Gastrocnemius medialis (tissue), 4 donors: ENCODE data around the gene CYTH4. TPM values are rescaled to one million over a fixed set of nuclear protein-coding genes. Genes with fewer than 3 reads are reported as not detected.

Source experiments
- ATAC-seq, 2 donors: fragments of 150-250 bp; one replicate each; pipeline ENCODE4 v1.9.1; 2016
- DNase-seq, 2 donors: peaks; one replicate each; pipeline ENCODE4 v3.0.0-alpha.2; 2019
- H3K27ac ChIP-seq, 4 donors: fragments of 200-600 bp; sonication (generic); 1 replicate in 1 of 4; 2 replicates in 3 of 4; pipeline ENCODE4 v1.5.1; 2016 to 2018; ENCODE audit warnings: mild to moderate bottlenecking in 2 of 4, moderate library complexity in 1 of 4
- H3K27me3 ChIP-seq, 3 donors: fragments of 200-600 bp; sonication (generic) in 2 of 3; 1 replicate in 1 of 3; 2 replicates in 2 of 3; pipeline versions ENCODE4 v1.5.1 to v1.6.0; 2016 to 2019; ENCODE audit warnings: mild to moderate bottlenecking in 1 of 3, moderate library complexity in 1 of 3
- H3K36me3 ChIP-seq, 2 donors: fragments of 200-600 bp; sonication (generic) in 1 of 2; one replicate each; pipeline ENCODE4 v1.5.1; 2017 to 2018
- H3K4me1 ChIP-seq, 2 donors: fragments of 200-600 bp; sonication (generic) in 1 of 2; one replicate each; pipeline ENCODE4 v1.5.1; 2016 to 2017; ENCODE audit warnings: mild to moderate bottlenecking in 2 of 2
- H3K4me3 ChIP-seq, 4 donors: fragments of 200-600 bp; sonication (generic) in 3 of 4; 1 replicate in 1 of 4; 2 replicates in 3 of 4; pipeline ENCODE4 v1.5.1; 2016 to 2019; ENCODE audit warnings: mild to moderate bottlenecking in 2 of 4
- H3K9me3 ChIP-seq, 3 donors: fragments of 200-600 bp; sonication (generic) in 2 of 3; 1 replicate in 1 of 3; 2 replicates in 2 of 3; pipeline ENCODE4 v1.5.1; 2016 to 2019
- POLR2A ChIP-seq, 2 donors: fragments of 450-650 bp; IDR thresholded peaks; one replicate each; pipeline ENCODE4 v1.6.1; 2017; ENCODE audit warnings: antibody characterized with exemption in 2 of 2, mild to moderate bottlenecking in 2 of 2, moderate library complexity in 2 of 2
- in situ Hi-C, 4 donors: fragments of 200-750 bp; cut with MboI; loops; one replicate each; pipeline versions ENCODE4 v1.15.0 to v1.8.0; 2017; ENCODE audit warnings: low sequenced_read_pairs in 4 of 4
- intact Hi-C: fragments of 100-400 bp; cut with DNase I; formaldehyde crosslinking; loops from one replicate; pipeline ENCODE4 v1.15.1; 2023; ENCODE audit warnings: low total_unique reads
- total RNA-seq, 4 donors: library from RNA; depleted of rRNA; stranded (reverse); fragments of >200 nt; gene quantifications; one replicate each; pipeline versions ENCODE4 v1.1.0 to v1.2.3, GENCODE V29; 2016
- TF ChIP-seq, protein P1 (sequence below), 5 experiments: fragments of 450-650 bp in 3 of 5; fragments of 200-600 bp in 2 of 5; sonication (generic) in 2 of 5; IDR thresholded peaks in 4 of 5; conservative IDR thresholded peaks in 1 of 5; 1 replicate in 4 of 5; 2 replicates in 1 of 5; pipeline ENCODE4 v1.5.1; 2016 to 2019; ENCODE audit warnings: antibody characterized with exemption in 5 of 5, mild to moderate bottlenecking in 3 of 5, moderate library complexity in 3 of 5

The CYTH4 gene
- total RNA-seq, 4 donors from 2014 or later: 1.7 to 2.2 (median 2.0) TPM; not detected in 1

DNA sequence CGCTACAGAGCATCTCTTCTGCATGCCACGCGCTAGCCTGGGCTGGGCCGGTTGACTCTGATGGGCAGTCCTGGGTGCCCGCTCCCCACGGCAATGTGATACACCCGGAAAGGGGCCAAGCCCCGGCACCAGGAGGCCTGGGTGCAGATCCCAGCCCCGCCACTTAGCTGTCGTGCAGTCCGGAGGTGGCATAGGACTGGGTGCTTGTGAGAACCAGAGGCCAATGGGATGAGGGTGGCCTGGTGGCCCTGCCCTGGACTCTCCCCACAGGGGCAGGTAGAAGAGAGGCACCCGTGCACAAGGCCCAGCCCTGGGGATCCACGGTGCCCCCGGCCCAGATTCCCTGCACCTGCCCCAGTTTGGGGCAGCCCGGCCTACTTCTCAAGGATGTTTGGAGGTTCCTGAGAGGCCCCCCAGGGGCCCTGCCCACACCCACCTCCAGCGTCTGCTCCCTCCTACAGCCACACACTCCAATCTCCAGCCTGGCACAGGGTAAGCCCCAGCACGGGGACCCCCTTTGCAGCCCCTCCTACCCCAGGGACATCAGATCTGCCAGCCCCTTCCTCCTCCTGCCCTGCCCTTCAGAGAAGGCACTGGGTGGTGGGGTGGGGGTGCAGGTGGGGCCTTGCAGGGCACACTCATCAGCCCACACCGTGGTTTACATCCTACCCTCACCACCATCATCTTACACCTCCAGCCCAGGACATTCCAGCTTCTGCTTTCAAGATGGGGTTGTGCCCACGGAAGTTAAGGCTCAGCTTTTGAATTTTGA, 66.9 kb downstream of the CYTH4 start:
- intact Hi-C loops (no loop called here), in situ Hi-C loops (no loop called here)
- DNase-seq (no peak), ATAC-seq (no peak)
- H3K4me1 ChIP-seq: no peaks in the 10 kb centered on the region
- peaks cover 8 to 17% (median 9%) of the 10 kb centered on the region in 3 donors for H3K27me3 ChIP-seq
- no peaks in the 10 kb centered on the region for H3K36me3 ChIP-seq
- H3K9me3 ChIP-seq: no peaks in the 10 kb centered on the region
- no peak for TF ChIP-seq POLR2A (IDR thresholded peaks at IDR 0.05)
- TF ChIP-seq, protein P1, sequence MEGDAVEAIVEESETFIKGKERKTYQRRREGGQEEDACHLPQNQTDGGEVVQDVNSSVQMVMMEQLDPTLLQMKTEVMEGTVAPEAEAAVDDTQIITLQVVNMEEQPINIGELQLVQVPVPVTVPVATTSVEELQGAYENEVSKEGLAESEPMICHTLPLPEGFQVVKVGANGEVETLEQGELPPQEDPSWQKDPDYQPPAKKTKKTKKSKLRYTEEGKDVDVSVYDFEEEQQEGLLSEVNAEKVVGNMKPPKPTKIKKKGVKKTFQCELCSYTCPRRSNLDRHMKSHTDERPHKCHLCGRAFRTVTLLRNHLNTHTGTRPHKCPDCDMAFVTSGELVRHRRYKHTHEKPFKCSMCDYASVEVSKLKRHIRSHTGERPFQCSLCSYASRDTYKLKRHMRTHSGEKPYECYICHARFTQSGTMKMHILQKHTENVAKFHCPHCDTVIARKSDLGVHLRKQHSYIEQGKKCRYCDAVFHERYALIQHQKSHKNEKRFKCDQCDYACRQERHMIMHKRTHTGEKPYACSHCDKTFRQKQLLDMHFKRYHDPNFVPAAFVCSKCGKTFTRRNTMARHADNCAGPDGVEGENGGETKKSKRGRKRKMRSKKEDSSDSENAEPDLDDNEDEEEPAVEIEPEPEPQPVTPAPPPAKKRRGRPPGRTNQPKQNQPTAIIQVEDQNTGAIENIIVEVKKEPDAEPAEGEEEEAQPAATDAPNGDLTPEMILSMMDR (IDR thresholded peaks at IDR 0.05 in 4 of 5, conservative IDR thresholded peaks at IDR 0.05 in 1 of 5): no peak
- no peak overlapping the region for H3K4me3 ChIP-seq
- H3K27ac ChIP-seq: no peak overlapping the region

DNA sequence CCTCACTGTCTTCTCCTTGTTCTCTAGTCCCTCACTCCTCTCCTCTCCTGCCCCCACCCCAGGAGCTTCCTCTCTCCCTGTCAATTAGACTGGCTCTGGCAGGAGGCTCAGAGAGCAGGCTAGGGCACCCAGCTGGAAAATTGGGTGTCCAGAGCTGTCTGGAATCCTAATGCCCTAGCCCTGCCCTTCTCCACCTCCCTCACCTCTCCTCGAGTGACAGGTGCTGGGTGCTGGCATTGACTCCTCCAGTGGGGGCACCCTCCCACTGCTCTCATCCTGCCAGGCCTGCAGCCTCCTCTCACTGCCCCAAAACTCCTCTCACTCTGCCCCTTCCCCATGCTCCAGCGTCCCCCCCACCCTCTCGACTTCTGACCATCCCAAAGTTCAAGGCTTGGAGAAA, 68.9 kb downstream of the CYTH4 start:
- Histone ChIP-seq H3K27me3 (peaks cover 8 to 30% (median 15%) of the 10 kb centered on the region in 3 donors), H3K27ac (no peak overlapping the region), H3K9me3 (no peaks in the 10 kb centered on the region), H3K4me1 (no peaks in the 10 kb centered on the region), H3K4me3 (no peak overlapping the region), H3K36me3 (no peaks in the 10 kb centered on the region)
- intact Hi-C loops (no loop called here), in situ Hi-C loops (no loop called here)
- DNase-seq (no peak), ATAC-seq (no peak)
- TF ChIP-seq, protein P1 (IDR thresholded peaks at IDR 0.05 in 4 of 5, conservative IDR thresholded peaks at IDR 0.05 in 1 of 5): no peak
- no peak for TF ChIP-seq POLR2A (IDR thresholded peaks at IDR 0.05)

DNA sequence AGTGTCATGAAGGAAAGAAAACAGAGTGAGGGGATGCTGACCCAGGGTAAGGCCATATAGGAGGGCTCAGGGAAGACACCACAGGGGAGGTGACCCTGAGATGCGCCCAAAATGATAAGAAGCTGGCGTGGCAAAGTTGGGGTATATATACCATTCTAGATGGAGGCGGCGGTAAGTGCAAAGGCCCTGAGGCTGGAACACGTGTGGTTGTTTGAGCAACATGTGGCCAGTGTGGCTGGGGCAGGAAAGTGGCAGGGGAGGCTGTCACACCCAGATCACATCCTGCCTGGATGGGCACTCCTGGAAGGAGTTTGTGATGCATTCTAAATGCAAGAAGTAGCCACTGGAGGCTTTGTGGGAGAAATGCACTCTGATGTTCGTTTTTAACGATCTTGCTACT, 70.2 kb downstream of the CYTH4 start:
- TF ChIP-seq, protein P1 (IDR thresholded peaks at IDR 0.05 in 4 of 5, conservative IDR thresholded peaks at IDR 0.05 in 1 of 5): no peak
- H3K9me3 ChIP-seq: no peaks in the 10 kb centered on the region
- ATAC-seq (no peak), DNase-seq (no peak)
- H3K36me3 ChIP-seq: no peaks in the 10 kb centered on the region
- H3K27ac ChIP-seq: no peak overlapping the region
- H3K4me3 ChIP-seq: no peak overlapping the region
- intact Hi-C loops (no loop called here), in situ Hi-C loops (no loop called here)
- peaks cover 8 to 37% (median 17%) of the 10 kb centered on the region in 3 donors for H3K27me3 ChIP-seq
- H3K4me1 ChIP-seq: no peaks in the 10 kb centered on the region

DNA sequence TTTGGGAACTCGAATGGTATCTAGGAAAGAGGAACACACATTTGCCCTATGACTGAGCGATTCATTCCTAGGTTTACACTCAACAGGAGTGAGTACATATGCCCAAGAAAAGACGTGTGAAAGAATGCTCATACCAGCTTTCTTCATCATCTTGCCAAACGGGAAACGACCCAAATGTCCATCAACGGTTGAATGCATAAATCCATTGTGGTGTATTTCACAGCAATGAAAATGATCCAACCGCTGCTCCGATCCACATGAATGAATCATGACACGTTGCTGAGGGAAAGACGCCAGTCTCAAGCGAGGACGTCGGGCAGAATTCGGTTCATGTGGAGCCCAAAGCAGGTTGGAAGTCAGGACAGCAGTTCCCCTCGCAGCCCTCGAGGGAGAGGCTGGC, 71.5 kb downstream of the CYTH4 start:
- ATAC-seq: no peak
- Histone ChIP-seq H3K27me3 (peaks cover 8 to 37% (median 20%) of the 10 kb centered on the region in 3 donors), H3K9me3 (no peaks in the 10 kb centered on the region), H3K36me3 (no peaks in the 10 kb centered on the region), H3K27ac (no peak overlapping the region), H3K4me1 (no peaks in the 10 kb centered on the region), H3K4me3 (no peak overlapping the region)
- DNase-seq: no peak
- TF ChIP-seq, protein P1 (IDR thresholded peaks at IDR 0.05 in 4 of 5, conservative IDR thresholded peaks at IDR 0.05 in 1 of 5): no peak
- TF ChIP-seq POLR2A (IDR thresholded peaks at IDR 0.05): no peak
- in situ Hi-C loops: no loop called here
- intact Hi-C loops: no loop called here
